Tibial nerve (tissue), 4 donors: ENCODE results near the gene SQOR. TPM values are rescaled to one million over a fixed set of nuclear protein-coding genes. Genes with fewer than 3 reads are reported as not detected.
"Not testable (repeated sequence)": the region's sequence is repeated elsewhere in the genome, so short reads cannot be mapped to it uniquely, and the experiment has no call there.

Experiments
- DNase-seq, 2 donors: peaks; one replicate each; pipeline ENCODE4 v3.0.0-alpha.2; 2019; ENCODE audit warnings: low spot score in 2 of 2
- H3K27ac ChIP-seq, 4 donors: fragments of 200-600 bp; sonication (generic) in 3 of 4; one replicate each; pipeline ENCODE4 v1.5.1; 2017 to 2019; ENCODE audit warnings: mild to moderate bottlenecking in 1 of 4
- H3K27me3 ChIP-seq, 2 donors: fragments of 200-600 bp; sonication (generic) in 1 of 2; one replicate each; pipeline versions ENCODE4 v1.5.1 to v1.6.0; 2017 to 2019
- H3K36me3 ChIP-seq, 3 donors: fragments of 200-600 bp; sonication (generic); one replicate each; pipeline ENCODE4 v1.5.1; 2018 to 2019
- H3K4me1 ChIP-seq, 4 donors: fragments of 200-600 bp; sonication (generic) in 3 of 4; one replicate each; pipeline ENCODE4 v1.5.1; 2017 to 2019
- H3K4me3 ChIP-seq, 4 donors: fragments of 200-600 bp; sonication (generic) in 3 of 4; one replicate each; pipeline ENCODE4 v1.5.1; 2017 to 2019; ENCODE audit warnings: mild to moderate bottlenecking in 1 of 4, moderate library complexity in 1 of 4
- H3K9me3 ChIP-seq, 4 donors: fragments of 200-600 bp; sonication (generic) in 3 of 4; one replicate each; pipeline ENCODE4 v1.5.1; 2017 to 2019
- EP300 ChIP-seq, 2 donors: sonication (generic); formaldehyde crosslinking; IDR thresholded peaks; one replicate each; pipeline ENCODE4 v1.6.1; 2017; ENCODE audit warnings: antibody characterized with exemption in 2 of 2, mild to moderate bottlenecking in 1 of 2
- POLR2A ChIP-seq, 2 donors: fragments of 450-650 bp; IDR thresholded peaks; one replicate each; pipeline ENCODE4 v1.6.1; 2017; ENCODE audit warnings: antibody characterized with exemption in 2 of 2, mild to moderate bottlenecking in 2 of 2, moderate library complexity in 2 of 2
- WGBS, 2 donors: methylation state at CpG; one replicate each; pipeline ENCODE4 v1.1.5; 2018; 5-methylcytosine and 5-hydroxymethylcytosine counted together
- total RNA-seq, 4 donors: library from RNA; depleted of rRNA; stranded (reverse); fragments of >200 nt; gene quantifications; one replicate each; pipeline ENCODE4 v1.1.0, GENCODE V29; 2016
- TF ChIP-seq, protein P1 (sequence below), 5 experiments: fragments of 200-600 bp in 3 of 5; fragments of 450-650 bp in 2 of 5; sonication (generic) in 3 of 5; IDR thresholded peaks; one replicate each; pipeline ENCODE4 v1.5.1; 2016 to 2019; ENCODE audit warnings: antibody characterized with exemption in 5 of 5, mild to moderate bottlenecking in 3 of 5, moderate library complexity in 2 of 5

SQOR gene
- total RNA-seq, 4 donors from 2014 or later = 50.4 to 96.1 (median 60.2) TPM

- H3K4me1 ChIP-seq = peaks cover 0 to 55% (median 22%) of the 10 kb centered on the region in 4 donors
- no peaks in the 10 kb centered on the region for H3K9me3 ChIP-seq
- H3K36me3 ChIP-seq = peaks cover 0 to 17% (median 0%) of the 10 kb centered on the region in 3 donors
- WGBS, 2 donors = 92 to 95% methylated on average over 4 of the region's 4 CpGs
- H3K27ac ChIP-seq = no peak overlapping the region
- H3K27me3 ChIP-seq = no peaks in the 10 kb centered on the region
- no peak overlapping the region for H3K4me3 ChIP-seq
- DNase-seq = no peak
- TF ChIP-seq, protein P1, sequence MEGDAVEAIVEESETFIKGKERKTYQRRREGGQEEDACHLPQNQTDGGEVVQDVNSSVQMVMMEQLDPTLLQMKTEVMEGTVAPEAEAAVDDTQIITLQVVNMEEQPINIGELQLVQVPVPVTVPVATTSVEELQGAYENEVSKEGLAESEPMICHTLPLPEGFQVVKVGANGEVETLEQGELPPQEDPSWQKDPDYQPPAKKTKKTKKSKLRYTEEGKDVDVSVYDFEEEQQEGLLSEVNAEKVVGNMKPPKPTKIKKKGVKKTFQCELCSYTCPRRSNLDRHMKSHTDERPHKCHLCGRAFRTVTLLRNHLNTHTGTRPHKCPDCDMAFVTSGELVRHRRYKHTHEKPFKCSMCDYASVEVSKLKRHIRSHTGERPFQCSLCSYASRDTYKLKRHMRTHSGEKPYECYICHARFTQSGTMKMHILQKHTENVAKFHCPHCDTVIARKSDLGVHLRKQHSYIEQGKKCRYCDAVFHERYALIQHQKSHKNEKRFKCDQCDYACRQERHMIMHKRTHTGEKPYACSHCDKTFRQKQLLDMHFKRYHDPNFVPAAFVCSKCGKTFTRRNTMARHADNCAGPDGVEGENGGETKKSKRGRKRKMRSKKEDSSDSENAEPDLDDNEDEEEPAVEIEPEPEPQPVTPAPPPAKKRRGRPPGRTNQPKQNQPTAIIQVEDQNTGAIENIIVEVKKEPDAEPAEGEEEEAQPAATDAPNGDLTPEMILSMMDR (IDR thresholded peaks at IDR 0.05) = no peak
These were observed 13.8 kb downstream of the SQOR start for GRCh38 chr15:45648521-45649200.

DNA sequence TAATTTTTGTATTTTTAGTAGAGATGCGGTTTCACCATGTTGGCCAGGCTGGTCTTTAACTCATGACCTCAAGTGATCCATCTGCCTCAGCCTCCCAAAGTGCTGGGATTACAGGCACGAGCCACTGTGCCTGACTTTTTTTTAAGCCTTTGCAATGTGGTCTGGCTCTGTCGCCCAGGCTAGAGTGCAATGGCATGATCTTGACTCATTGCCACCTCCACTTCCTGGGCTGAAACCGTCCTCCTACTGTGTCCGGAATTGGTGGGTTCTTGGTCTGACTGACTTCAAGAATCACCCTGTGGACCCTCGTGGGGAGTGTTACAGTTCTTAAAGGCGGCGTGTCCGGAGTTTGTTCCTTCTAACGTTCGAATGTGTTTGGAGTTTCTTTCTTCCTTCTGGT is 15.2 kb downstream of the SQOR start:
- DNase-seq, H3K4me3 ChIP-seq, H3K27me3 ChIP-seq, H3K9me3 ChIP-seq, H3K27ac ChIP-seq: not testable (repeated sequence)
- 88 to 93% methylated on average over 11 of the region's 11 CpGs for WGBS, 2 donors
- H3K36me3 ChIP-seq = peaks cover 0 to 17% (median 0%) of the 10 kb centered on the region in 3 donors
- H3K4me1 ChIP-seq = peaks cover 0 to 41% (median 15%) of the 10 kb centered on the region in 4 donors

- H3K4me1 ChIP-seq = peaks cover 0 to 31% (median 6%) of the 10 kb centered on the region in 4 donors
- no peaks in the 10 kb centered on the region for H3K27me3 ChIP-seq
- TF ChIP-seq EP300 (IDR thresholded peaks at IDR 0.05) (no peak), POLR2A (IDR thresholded peaks at IDR 0.05) (no peak)
- TF ChIP-seq, protein P1 (IDR thresholded peaks at IDR 0.05) = no peak
- no peak overlapping the region for H3K4me3 ChIP-seq
- no peak overlapping the region for H3K27ac ChIP-seq
- WGBS, 2 donors = 95 to 97% methylated on average over 8 to 31 of the region's 35 CpGs
- no peaks in the 10 kb centered on the region for H3K9me3 ChIP-seq
- H3K36me3 ChIP-seq = peaks cover 0 to 17% (median 0%) of the 10 kb centered on the region in 3 donors
- no peak for DNase-seq
These were observed 16.2 kb downstream of the SQOR start for GRCh38 chr15:45650889-45651525.

GRCh38 chr15:45653702-45654424 is 19.0 kb downstream of the SQOR start:
- peaks cover 0 to 17% (median 0%) of the 10 kb centered on the region in 3 donors for H3K36me3 ChIP-seq
- DNase-seq = no peak
- H3K9me3 ChIP-seq = no peaks in the 10 kb centered on the region
- H3K27ac ChIP-seq = no peak overlapping the region
- no peak overlapping the region for H3K4me3 ChIP-seq
- no peak for TF ChIP-seq POLR2A (IDR thresholded peaks at IDR 0.05)
- peak in 1 of 2 donors; percentile 16 for TF ChIP-seq EP300 (IDR thresholded peaks at IDR 0.05)
- TF ChIP-seq, protein P1 (IDR thresholded peaks at IDR 0.05) = no peak
- H3K4me1 ChIP-seq = peaks cover 0 to 24% (median 11%) of the 10 kb centered on the region in 4 donors
- H3K27me3 ChIP-seq = no peaks in the 10 kb centered on the region
- 71 to 79% methylated on average over 3 of the region's 3 CpGs for WGBS, 2 donors

- whole genome bisulfite sequencing, 2 donors = 81 to 85% methylated on average over 6 of the region's 6 CpGs
- no peak for TF ChIP-seq POLR2A (IDR thresholded peaks at IDR 0.05)
- TF ChIP-seq, protein P1 (IDR thresholded peaks at IDR 0.05) = no peak
- no peak for DNase-seq
- Histone ChIP-seq H3K27me3 (no peaks in the 10 kb centered on the region), H3K4me1 (peaks cover 0 to 29% (median 15%) of the 10 kb centered on the region in 4 donors), H3K27ac (no peak overlapping the region), H3K36me3 (peaks cover 0 to 17% (median 0%) of the 10 kb centered on the region in 3 donors), H3K4me3 (no peak overlapping the region), H3K9me3 (no peaks in the 10 kb centered on the region)
These were observed 19.9 kb downstream of the SQOR start for GRCh38 chr15:45654749-45655148.
